B cell (primary cell): ENCODE data around the gene TSSK6. TPM values are rescaled to one million over a fixed set of nuclear protein-coding genes. Genes with fewer than 3 reads are reported as not detected.

Experiments used
- ATAC-seq: fragments of 200-7000 bp; cut with Tn5 transposase; one replicate; pipeline ENCODE4 v1.10.0; 2021; ENCODE audit warnings: low read depth, mild to moderate bottlenecking, moderate number of reproducible peaks, moderate library complexity
- CTCF ChIA-PET: fragments of 350-600 bp; sonication (Branson Sonifier 250); formaldehyde crosslinking; loops from one replicate; lab custom pipeline; 2021; ENCODE audit warnings: antibody characterized with exemption, inconsistent platforms; lab: Charles Lee
- POLR2A ChIA-PET: fragments of 350-600 bp; sonication (Branson Sonifier 250); formaldehyde crosslinking; loops from one replicate; lab custom pipeline; 2021; ENCODE audit warnings: antibody characterized with exemption; lab: Charles Lee
- DNase-seq: peaks from one replicate; pipeline ENCODE4 v3.0.0; 2013
- H2AFZ ChIP-seq: 2 replicates; pipeline ENCODE4 v1.6.1; 2012; ENCODE audit warnings: mild to moderate bottlenecking, low read depth, low read length; ENCODE audit not compliant: insufficient read depth, poor library complexity, severe bottlenecking
- H3K27ac ChIP-seq, 2 donors: 1 replicate in 1 of 2; 2 replicates in 1 of 2; pipeline ENCODE4 v1.5.1; 2012 to 2013; ENCODE audit warnings: low read length in 2 of 2, mild to moderate bottlenecking in 2 of 2, moderate library complexity in 1 of 2
- H3K27me3 ChIP-seq, 4 experiments: fragments of 200-600 bp in 1 of 4; sonication (generic) in 1 of 4; replicated peaks in 1 of 4; 1 replicate in 2 of 4; 2 replicates in 2 of 4; pipeline versions ENCODE4 v1.6.1 to v1.7.0; 2013 to 2016; ENCODE audit warnings: low read length in 3 of 4, mild to moderate bottlenecking in 2 of 4, mixed read lengths in 1 of 4, moderate library complexity in 1 of 4; ENCODE audit not compliant: insufficient read depth in 4 of 4, control insufficient read depth in 3 of 4; ENCODE audit errors: control extremely low read depth in 1 of 4
- H3K36me3 ChIP-seq, 2 experiments: replicated peaks in 1 of 2; 1 replicate in 1 of 2; 2 replicates in 1 of 2; pipeline versions ENCODE4 v1.6.1 to v1.7.1; 2013; ENCODE audit warnings: low read length in 1 of 2; ENCODE audit not compliant: insufficient read depth in 2 of 2, control insufficient read depth in 1 of 2; ENCODE audit errors: control extremely low read depth in 1 of 2, extremely low read depth in 1 of 2
- H3K4me1 ChIP-seq, 2 donors: fragments of 200-600 bp in 1 of 2; sonication (generic) in 1 of 2; 1 replicate in 1 of 2; 2 replicates in 1 of 2; pipeline versions ENCODE4 v1.5.1 to v1.6.1; 2013 to 2017; ENCODE audit warnings: low read length in 2 of 2; ENCODE audit not compliant: control insufficient read depth in 2 of 2, insufficient read depth in 2 of 2
- H3K4me2 ChIP-seq: replicated peaks from 2 replicates; pipeline ENCODE3; 2012; ENCODE audit warnings: mild to moderate bottlenecking, low read depth, low read length; ENCODE audit not compliant: poor library complexity, severe bottlenecking
- H3K4me3 ChIP-seq, 5 experiments: fragments of 200-600 bp in 1 of 5; sonication (generic) in 1 of 5; 1 replicate in 3 of 5; 2 replicates in 2 of 5; pipeline versions ENCODE4 v1.5.1 to v1.7.0; 2011 to 2016; ENCODE audit warnings: low read length in 4 of 5, mild to moderate bottlenecking in 4 of 5, low read depth in 2 of 5, control low read depth in 1 of 5, moderate library complexity in 1 of 5; ENCODE audit not compliant: insufficient read depth in 1 of 5; ENCODE audit errors: control extremely low read depth in 1 of 5, extremely low read depth in 1 of 5
- H3K79me2 ChIP-seq: fragments of 200-600 bp; sonication (generic); one replicate; pipeline ENCODE4 v1.6.0; 2016; ENCODE audit warnings: low read length; ENCODE audit not compliant: control insufficient read depth, insufficient read depth
- H3K9ac ChIP-seq: fragments of 200-600 bp; sonication (generic); 2 replicates; pipeline ENCODE4 v1.6.1; 2017; ENCODE audit warnings: mild to moderate bottlenecking, low read length, moderate library complexity
- H3K9me3 ChIP-seq, 3 donors: one replicate each; pipeline versions ENCODE4 v1.6.1 to v1.7.1; 2013; ENCODE audit warnings: low read length in 2 of 3; ENCODE audit not compliant: control insufficient read depth in 2 of 3, insufficient read depth in 1 of 3; ENCODE audit errors: control extremely low read depth in 1 of 3
- H4K20me1 ChIP-seq: 2 replicates; pipeline ENCODE4 v1.6.0; 2012; ENCODE audit warnings: mild to moderate bottlenecking, low read length; ENCODE audit not compliant: insufficient read depth, control insufficient read depth, poor library complexity, severe bottlenecking
- H3K27ac Mint-ChIP-seq: one replicate; pipeline ENCODE4 v1.8.0; 2021; ENCODE audit warnings: mixed read lengths
- H3K27me3 Mint-ChIP-seq: one replicate; pipeline ENCODE4 v1.8.0; 2021; ENCODE audit warnings: mixed read lengths
- H3K4me1 Mint-ChIP-seq: one replicate; pipeline ENCODE4 v1.8.0; 2021; ENCODE audit warnings: mixed read lengths
- H3K4me3 Mint-ChIP-seq: one replicate; pipeline ENCODE4 v1.8.0; 2021; ENCODE audit warnings: mixed read lengths
- H3K9me3 Mint-ChIP-seq: one replicate; pipeline ENCODE4 v1.8.0; 2022; ENCODE audit warnings: mixed read lengths; ENCODE audit not compliant: insufficient read depth
- CTCF ChIP-seq: fragments of 200-600 bp; IDR thresholded peaks from one replicate; pipeline ENCODE4 v1.8.0; 2022; ENCODE audit warnings: antibody characterized with exemption, mild to moderate bottlenecking
- EZH2 ChIP-seq: IDR thresholded peaks from 2 replicates; pipeline ENCODE4 v1.6.1; 2012; ENCODE audit warnings: borderline replicate concordance, low read depth, mild to moderate bottlenecking, moderate library complexity, low read length; ENCODE audit not compliant: insufficient read depth, poor library complexity, severe bottlenecking
- WGBS: methylation state at CpG from one replicate; pipeline ENCODE4 v1.1.5; 2013; ENCODE audit warnings: missing lambda C conversion rate; ENCODE audit not compliant: insufficient coverage; 5-methylcytosine and 5-hydroxymethylcytosine counted together
- intact Hi-C: fragments of 100-400 bp; cut with micrococcal nuclease; formaldehyde crosslinking; loops from one replicate; pipeline ENCODE4 v1.10.0; 2022
- polyA plus RNA-seq: library from polyadenylated mRNA; depleted of rRNA; stranded (reverse); fragments of >200 nt; gene quantifications from 2 replicates; pipeline ENCODE4 v1.2.3, GENCODE V29; 2012
- total RNA-seq, 2 donors: library from RNA; stranded (reverse); fragments of 120-200 nt in 1 of 2; gene quantifications; 1 replicate in 1 of 2; 2 replicates in 1 of 2; pipeline versions ENCODE4 v1.2.3 to v1.2.4, GENCODE V29; 2013 to 2022

TSSK6 gene
- total and polyA plus RNA-seq, 2 donors (not counting 1 experiment from before 2014, with no cell fraction given): 8.9 to 9.6 TPM

GRCh38 chr19:19558636-19559035 lies 43.3 kb upstream of the TSSK6 start:
- Histone ChIP-seq H3K79me2 (no peaks in the 10 kb centered on the region), H4K20me1 (no peaks in the 10 kb centered on the region), H3K9ac (no peak overlapping the region), H3K27ac (no peak overlapping the region), H3K27me3 (no peaks in the 10 kb centered on the region), H2AFZ (no peak overlapping the region), H3K4me3 (no peak overlapping the region), H3K36me3 (no peaks in the 10 kb centered on the region), H3K4me1 (peaks cover 0 to 2% of the 10 kb centered on the region in 2 donors), H3K9me3 (peaks cover 0 to 6% (median 0%) of the 10 kb centered on the region in 3 donors), H3K4me2 (no peak overlapping the region)
- Mint-ChIP-seq H3K4me3 (no peak overlapping the region), H3K27me3 (no peaks in the 10 kb centered on the region), H3K27ac (no peak overlapping the region), H3K4me1 (no peaks in the 10 kb centered on the region), H3K9me3 (no peaks in the 10 kb centered on the region)
- 97% methylated on average over 14 of the region's 16 CpGs for WGBS
- CTCF ChIA-PET: interaction anchor here (1.4 kb wide), 1 partner anchor 27 kb away, joined by 5 read pairs; no protein-coding TSS in a partner anchor
- ATAC-seq (no peak), DNase-seq (no peak)
- POLR2A ChIA-PET: no interaction called here
- intact Hi-C loops: no loop called here
- TF ChIP-seq CTCF (no peak), EZH2 (no peak)

GRCh38 chr19:19558055-19558454 lies 42.7 kb upstream of the TSSK6 start:
- intact Hi-C loops: no loop called here
- Mint-ChIP-seq H3K9me3 (no peaks in the 10 kb centered on the region), H3K27ac (no peak overlapping the region), H3K27me3 (no peaks in the 10 kb centered on the region), H3K4me3 (no peak overlapping the region), H3K4me1 (no peaks in the 10 kb centered on the region)
- Histone ChIP-seq H4K20me1 (no peaks in the 10 kb centered on the region), H3K79me2 (no peaks in the 10 kb centered on the region), H3K27ac (no peak overlapping the region), H3K27me3 (no peaks in the 10 kb centered on the region), H3K4me2 (no peak overlapping the region), H3K36me3 (no peaks in the 10 kb centered on the region), H3K9me3 (peaks cover 0 to 1% (median 0%) of the 10 kb centered on the region in 3 donors), H3K9ac (no peak overlapping the region), H2AFZ (no peak overlapping the region), H3K4me3 (no peak overlapping the region), H3K4me1 (peaks cover 0 to 2% of the 10 kb centered on the region in 2 donors)
- ATAC-seq (no peak), DNase-seq (no peak)
- no peak for TF ChIP-seq EZH2
- POLR2A ChIA-PET: no interaction called here
- CTCF ChIA-PET: interaction anchor here (1.4 kb wide), 1 partner anchor 27 kb away, joined by 5 read pairs; no protein-coding TSS in a partner anchor
- 80% methylated on average over 12 of the region's 15 CpGs for WGBS
